ENCODE results near the gene ANKRD45.
A peak's percentile ranks its signal among the peaks of the same experiment; 100 is the strongest.
"Not testable (repeated sequence)": the region's sequence is repeated elsewhere in the genome, so short reads cannot be mapped to it uniquely, and the experiment has no call there.

Gene ANKRD45

GRCh38 chr1:173669491-173669941, at the start of gene ANKRD45:
ANKRD45 (minus strand) TSS chr1:173669851; CDS start chr1:173659418, 10,433 bp downstream.
- Mint-ChIP-seq H3K36me3 (no peaks in the 10 kb centered on the region), H3K4me1 (ENCODE audit: low read depth) (peaks cover 11% of the 10 kb centered on the region), H3K4me3 (peak within 1 kb of the TSS; percentile 78), H3K27me3 (peaks cover 27% of the 10 kb centered on the region), H3K9me3 (ENCODE audit: low read depth) (no peaks in the 10 kb centered on the region), H3K27ac (no peak within 1 kb of the TSS)

GRCh38 chr1:173717238-173717637, 47.6 kb upstream of the ANKRD45 start:
- Mint-ChIP-seq H3K4me1 (ENCODE audit: low read depth) (peaks cover 48% of the 10 kb centered on the region), H3K9me3 (ENCODE audit: low read depth) (no peaks in the 10 kb centered on the region), H3K4me3 (peak overlapping the region; percentile 75), H3K27ac (no peak overlapping the region), H3K36me3 (peaks cover 15% of the 10 kb centered on the region), H3K27me3 (peaks cover 1% of the 10 kb centered on the region)

- H3K27ac Mint-ChIP-seq = peak overlapping the region; percentile 93
- H3K27me3 Mint-ChIP-seq = peaks cover 7% of the 10 kb centered on the region
- peaks cover 7% of the 10 kb centered on the region for H3K36me3 Mint-ChIP-seq
- H3K4me3 Mint-ChIP-seq = peak overlapping the region; percentile 94
- H3K4me1 Mint-ChIP-seq (ENCODE audit: low read depth) = peaks cover 35% of the 10 kb centered on the region
- no peaks in the 10 kb centered on the region for H3K9me3 Mint-ChIP-seq (ENCODE audit: low read depth)
These were observed 45.8 kb upstream of the ANKRD45 start for GRCh38 chr1:173715538-173715844.

- Mint-ChIP-seq H3K36me3 (peaks cover 7% of the 10 kb centered on the region), H3K4me3 (peak within 1 kb of the TSS; percentile 94), H3K4me1 (ENCODE audit: low read depth) (peaks cover 30% of the 10 kb centered on the region), H3K27ac (peak within 1 kb of the TSS; percentile 93), H3K9me3 (ENCODE audit: low read depth) (no peaks in the 10 kb centered on the region), H3K27me3 (peaks cover 9% of the 10 kb centered on the region)
These were observed 45.3 kb upstream of the ANKRD45 start, which contains the start of gene KLHL20 for GRCh38 chr1:173714759-173715537. KLHL20 (plus strand) TSS chr1:173714981; CDS start chr1:173716044, 1,063 bp downstream.

- Mint-ChIP-seq H3K9me3 (ENCODE audit: low read depth) (no peaks in the 10 kb centered on the region), H3K4me3 (peak overlapping the region; percentile 94), H3K27me3 (peaks cover 9% of the 10 kb centered on the region), H3K4me1 (ENCODE audit: low read depth) (peaks cover 29% of the 10 kb centered on the region), H3K27ac (peak overlapping the region; percentile 93), H3K36me3 (peaks cover 7% of the 10 kb centered on the region)
These were observed 44.7 kb upstream of the ANKRD45 start for GRCh38 chr1:173714441-173714758.

- Mint-ChIP-seq H3K27me3 (peaks cover 14% of the 10 kb centered on the region), H3K9me3 (ENCODE audit: low read depth) (no peaks in the 10 kb centered on the region), H3K27ac (no peak overlapping the region), H3K4me1 (ENCODE audit: low read depth) (no peaks in the 10 kb centered on the region), H3K36me3 (peaks cover 2% of the 10 kb centered on the region), H3K4me3 (no peak overlapping the region)
These were observed 39.1 kb upstream of the ANKRD45 start for GRCh38 chr1:173708787-173709186.

- no peak overlapping the region for H3K4me3 Mint-ChIP-seq
- H3K9me3 Mint-ChIP-seq (ENCODE audit: low read depth) = no peaks in the 10 kb centered on the region
- no peaks in the 10 kb centered on the region for H3K4me1 Mint-ChIP-seq (ENCODE audit: low read depth)
- peaks cover 5% of the 10 kb centered on the region for H3K27me3 Mint-ChIP-seq
- H3K27ac Mint-ChIP-seq = no peak overlapping the region
- no peaks in the 10 kb centered on the region for H3K36me3 Mint-ChIP-seq
These were observed 35.5 kb upstream of the ANKRD45 start for GRCh38 chr1:173705117-173705516.

GRCh38 chr1:173702736-173703135, 33.1 kb upstream of the ANKRD45 start:
- Mint-ChIP-seq H3K4me1 (ENCODE audit: low read depth) (no peaks in the 10 kb centered on the region), H3K27ac (no peak overlapping the region), H3K9me3 (ENCODE audit: low read depth) (no peaks in the 10 kb centered on the region), H3K36me3 (peaks cover under 1% of the 10 kb centered on the region), H3K27me3 (peaks cover 5% of the 10 kb centered on the region), H3K4me3 (no peak overlapping the region)

- H3K9me3 Mint-ChIP-seq (ENCODE audit: low read depth); H3K4me3 Mint-ChIP-seq; H3K27ac Mint-ChIP-seq; H3K4me1 Mint-ChIP-seq (ENCODE audit: low read depth); H3K36me3 Mint-ChIP-seq: not testable (repeated sequence)
- H3K27me3 Mint-ChIP-seq = peaks cover 12% of the 10 kb centered on the region
These were observed 31.6 kb upstream of the ANKRD45 start for GRCh38 chr1:173701299-173701698.

- H3K9me3 Mint-ChIP-seq (ENCODE audit: low read depth) = peaks cover 4% of the 10 kb centered on the region
These were observed 23.6 kb upstream of the ANKRD45 start for GRCh38 chr1:173693238-173693637.

GRCh38 chr1:173688300-173688699, 18.6 kb upstream of the ANKRD45 start:
- H3K4me1 Mint-ChIP-seq (ENCODE audit: low read depth) = peaks cover 8% of the 10 kb centered on the region
- H3K27ac Mint-ChIP-seq = peak overlapping the region; percentile 28
- no peaks in the 10 kb centered on the region for H3K36me3 Mint-ChIP-seq
- H3K4me3 Mint-ChIP-seq = no peak overlapping the region
- H3K9me3 Mint-ChIP-seq (ENCODE audit: low read depth) = no peaks in the 10 kb centered on the region
- H3K27me3 Mint-ChIP-seq = no peaks in the 10 kb centered on the region

More at GRCh38 chr1:173693238-173693637, 23.6 kb upstream of the ANKRD45 start:
- Mint-ChIP-seq H3K27ac (no peak overlapping the region), H3K36me3 (peaks cover 9% of the 10 kb centered on the region), H3K4me1 (ENCODE audit: low read depth) (peaks cover 6% of the 10 kb centered on the region), H3K27me3 (peaks cover 21% of the 10 kb centered on the region), H3K4me3 (no peak overlapping the region)

- H3K4me3 Mint-ChIP-seq; H3K9me3 Mint-ChIP-seq (ENCODE audit: low read depth); H3K27ac Mint-ChIP-seq; H3K36me3 Mint-ChIP-seq; H3K4me1 Mint-ChIP-seq (ENCODE audit: low read depth); H3K27me3 Mint-ChIP-seq: not testable (repeated sequence)
These were observed 15.5 kb upstream of the ANKRD45 start for GRCh38 chr1:173685121-173685520.

GRCh38 chr1:173683838-173684237, 14.2 kb upstream of the ANKRD45 start:
- H3K27ac Mint-ChIP-seq; H3K27me3 Mint-ChIP-seq; H3K4me3 Mint-ChIP-seq; H3K4me1 Mint-ChIP-seq (ENCODE audit: low read depth); H3K36me3 Mint-ChIP-seq; H3K9me3 Mint-ChIP-seq (ENCODE audit: low read depth): not testable (repeated sequence)

GRCh38 chr1:173682184-173682583, 12.5 kb upstream of the ANKRD45 start:
- Mint-ChIP-seq H3K4me1 (ENCODE audit: low read depth) (no peaks in the 10 kb centered on the region), H3K27ac (no peak overlapping the region), H3K4me3 (no peak overlapping the region), H3K9me3 (ENCODE audit: low read depth) (no peaks in the 10 kb centered on the region), H3K27me3 (no peaks in the 10 kb centered on the region), H3K36me3 (peaks cover 4% of the 10 kb centered on the region)

- not testable (repeated sequence) for H3K27me3 Mint-ChIP-seq; H3K9me3 Mint-ChIP-seq (ENCODE audit: low read depth); H3K4me1 Mint-ChIP-seq (ENCODE audit: low read depth)
These were observed 10.5 kb upstream of the ANKRD45 start for GRCh38 chr1:173680152-173680551.

GRCh38 chr1:173674496-173674895, 4.8 kb upstream of the ANKRD45 start:
- H3K4me3 Mint-ChIP-seq; H3K27ac Mint-ChIP-seq; H3K36me3 Mint-ChIP-seq; H3K4me1 Mint-ChIP-seq (ENCODE audit: low read depth); H3K9me3 Mint-ChIP-seq (ENCODE audit: low read depth): not testable (repeated sequence)
- H3K27me3 Mint-ChIP-seq = peaks cover 12% of the 10 kb centered on the region

More at GRCh38 chr1:173680152-173680551, 10.5 kb upstream of the ANKRD45 start:
- not testable (repeated sequence) for H3K4me3 Mint-ChIP-seq, H3K36me3 Mint-ChIP-seq, H3K27ac Mint-ChIP-seq

All from activated naive CD8-positive, alpha-beta T cell (primary cell).